GM21825 (cell line): Measurements from ENCODE around the gene YRDC.

Source experiments
- ATAC-seq: cut with Tn5 transposase; IDR thresholded peaks from one replicate; pipeline ENCODE4 v1.9.1; 2021; ENCODE audit warnings: mild to moderate bottlenecking, moderate library complexity; ENCODE audit not compliant: unreplicated experiment

The YRDC gene

DNA sequence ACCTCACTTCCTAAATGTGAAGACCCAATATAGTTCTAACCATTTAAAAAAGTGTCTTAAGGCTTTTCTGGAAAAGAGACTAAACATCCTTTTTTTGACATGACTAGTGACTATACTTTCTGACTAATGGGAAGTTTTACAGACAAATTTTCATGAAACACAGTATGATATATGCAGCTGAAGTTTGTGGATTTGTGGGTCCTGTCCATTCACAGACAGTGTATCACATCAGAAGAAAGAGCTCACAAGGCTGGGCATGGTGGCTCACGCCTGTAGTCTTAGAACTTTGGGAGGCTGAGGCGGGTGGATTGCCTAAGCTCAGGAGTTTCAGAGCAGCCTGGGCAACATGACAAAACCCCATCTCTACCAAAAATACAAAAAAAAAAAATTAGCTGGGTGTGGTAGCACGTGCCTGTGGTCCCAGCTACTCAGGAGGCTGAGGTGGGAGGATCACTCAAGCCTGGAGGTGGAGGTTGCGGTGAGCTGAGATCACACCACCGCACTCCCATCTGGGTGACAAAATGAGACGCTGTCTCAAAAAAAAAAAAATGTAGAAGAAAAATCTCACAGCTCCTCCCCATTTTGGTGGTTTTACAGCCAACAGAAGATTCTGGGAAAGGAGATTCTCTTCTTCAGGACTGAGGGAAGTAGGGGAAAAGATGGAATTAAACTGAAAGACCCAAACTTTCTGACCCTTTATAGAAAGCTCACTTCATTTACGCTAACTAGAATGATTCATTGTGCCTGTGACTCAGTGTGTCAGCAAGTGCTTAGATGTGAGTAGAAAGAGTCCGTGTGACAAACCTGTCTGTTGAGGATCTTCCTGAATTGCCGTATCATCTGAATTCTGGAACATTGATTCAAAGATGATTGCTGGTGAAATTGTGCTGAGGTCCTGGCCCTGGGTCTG, 15.2 kb upstream of the YRDC start:
- ATAC-seq: no peak

DNA sequence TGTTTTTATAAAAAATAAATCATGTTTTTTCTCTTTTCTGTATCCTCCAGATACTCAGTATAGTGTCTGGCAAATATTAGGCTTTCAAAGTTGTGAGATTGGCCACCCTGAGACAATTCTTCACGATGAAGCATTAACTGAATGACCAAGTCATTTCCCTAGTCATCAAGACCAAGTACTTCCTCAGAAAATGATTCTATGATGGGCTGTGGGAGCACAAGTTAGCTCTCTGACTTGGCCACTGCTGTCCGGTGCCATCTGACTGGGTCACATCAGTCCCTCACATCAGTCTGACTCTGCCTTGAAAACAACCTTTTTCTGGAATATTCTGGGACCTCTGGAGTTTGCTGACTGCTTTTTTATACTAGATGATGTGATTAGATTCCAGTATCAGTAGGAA, 13.5 kb upstream of the YRDC start:
- ATAC-seq: no peak

DNA sequence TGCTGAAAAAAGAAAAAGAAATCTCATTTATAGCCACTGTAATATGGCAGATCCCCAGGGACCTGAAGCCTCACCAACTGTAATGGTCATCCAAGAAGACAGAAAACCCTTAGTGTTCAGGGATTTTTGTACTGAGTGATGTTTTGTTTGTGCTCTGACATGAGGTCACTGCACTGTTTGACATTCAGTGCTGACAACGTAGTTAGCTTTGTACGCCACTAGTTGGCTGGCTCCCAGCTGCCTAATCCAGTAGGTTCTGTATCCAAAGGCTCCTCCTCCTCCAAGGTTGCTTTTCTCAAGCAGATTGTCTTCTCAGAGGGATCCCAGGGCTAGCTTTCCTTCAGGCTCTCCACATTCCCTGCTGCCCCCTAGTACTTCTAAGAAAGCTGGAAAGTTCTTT, 9.5 kb upstream of the YRDC start:
- no peak for ATAC-seq

DNA sequence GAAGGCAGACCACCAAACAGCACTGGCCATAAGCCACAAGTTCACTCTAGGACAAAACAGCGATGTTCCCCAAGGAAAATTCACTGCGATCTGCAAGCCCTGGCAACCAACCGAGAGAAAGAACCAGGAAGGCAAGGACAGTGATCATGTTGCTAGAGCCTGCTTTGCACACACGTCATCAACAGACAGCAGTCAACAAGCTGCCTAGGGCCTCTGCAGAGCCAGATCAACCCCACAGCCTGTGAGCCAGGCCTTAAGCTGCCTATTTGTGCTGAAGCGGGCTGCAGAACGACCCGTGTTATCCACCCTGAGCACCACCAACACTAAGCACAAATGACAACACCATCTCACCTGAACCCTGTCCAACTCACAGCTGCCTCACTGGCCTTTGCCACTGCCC, 6.2 kb upstream of the YRDC start:
- no peak for ATAC-seq

DNA sequence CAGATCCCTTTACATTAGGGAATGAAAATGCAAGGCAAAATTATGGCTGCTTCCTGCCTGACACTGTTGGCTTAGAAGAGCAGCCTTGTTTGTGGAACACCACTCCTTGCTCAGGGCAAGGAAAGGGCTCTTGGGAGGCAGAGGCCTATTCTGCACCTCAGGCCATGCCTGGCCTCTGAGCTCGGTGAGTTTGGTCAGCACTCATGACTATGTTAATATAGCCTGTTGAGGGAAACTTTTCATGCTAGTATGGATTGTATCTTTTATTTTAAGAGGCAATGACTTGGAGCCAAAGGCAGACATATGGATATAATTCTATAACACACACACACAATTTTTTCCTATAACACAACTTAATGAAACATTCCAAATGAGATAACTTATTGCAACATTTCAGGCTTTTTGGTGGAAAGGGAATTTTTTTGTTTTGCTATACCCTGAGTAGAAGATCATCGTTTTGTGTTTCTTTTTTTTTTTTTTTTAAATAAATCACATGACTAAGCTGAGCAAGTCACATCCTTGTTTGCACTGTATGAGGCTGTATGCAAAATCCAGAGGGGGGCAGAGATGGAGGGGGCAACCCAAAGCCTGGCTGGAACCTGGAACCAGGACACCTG, 5.6 kb upstream of the YRDC start:
- no peak for ATAC-seq

DNA sequence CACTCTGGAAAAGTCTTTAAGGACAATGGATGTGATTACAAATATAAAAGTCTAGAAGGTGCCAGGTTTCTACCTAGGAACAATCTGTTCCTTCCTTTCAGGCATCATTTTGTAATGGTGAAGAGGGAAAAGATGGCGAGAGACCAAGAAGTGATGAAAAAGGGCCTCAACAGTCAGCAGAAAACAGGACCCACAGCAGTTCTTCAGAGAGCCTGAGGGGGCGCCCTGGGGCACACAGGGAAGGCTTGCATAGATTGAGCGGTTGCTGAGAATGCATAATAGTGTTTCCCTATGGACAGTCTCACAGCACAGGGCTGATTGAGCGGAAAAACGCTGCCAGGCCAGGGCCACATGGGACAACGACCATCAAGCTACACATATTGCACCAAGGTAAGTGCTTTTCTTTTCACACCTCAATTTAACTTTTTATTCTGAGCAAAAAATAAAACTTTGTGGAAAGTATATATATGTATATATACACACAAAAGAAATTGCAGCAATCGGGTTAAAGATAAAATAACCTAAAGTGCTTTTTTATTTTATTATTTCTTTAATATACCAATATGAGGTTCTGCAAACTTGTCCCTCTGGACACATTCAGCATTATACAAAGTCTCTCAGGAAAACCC, 3.1 kb upstream of the YRDC start:
- ATAC-seq: no peak

DNA sequence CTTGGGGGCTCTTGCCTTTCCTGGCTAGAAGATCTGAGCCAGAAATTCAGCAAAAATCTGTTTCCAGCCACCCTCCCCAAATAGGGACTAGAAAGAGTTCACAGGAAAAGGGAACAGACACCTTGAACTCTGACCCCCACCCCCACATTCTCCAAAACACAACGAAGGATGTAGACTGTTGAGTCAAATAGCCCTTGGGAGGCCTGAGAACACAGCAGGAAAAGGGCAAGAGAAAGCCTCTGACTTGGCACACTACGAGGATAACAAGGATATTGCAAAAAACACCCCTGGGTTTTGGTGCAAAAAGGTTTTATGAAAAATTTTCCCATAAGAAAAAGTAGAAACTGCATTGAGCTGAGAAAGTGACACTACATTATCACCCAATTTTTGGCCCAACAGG, 1.9 kb upstream of the YRDC start:
- ATAC-seq: no peak

DNA sequence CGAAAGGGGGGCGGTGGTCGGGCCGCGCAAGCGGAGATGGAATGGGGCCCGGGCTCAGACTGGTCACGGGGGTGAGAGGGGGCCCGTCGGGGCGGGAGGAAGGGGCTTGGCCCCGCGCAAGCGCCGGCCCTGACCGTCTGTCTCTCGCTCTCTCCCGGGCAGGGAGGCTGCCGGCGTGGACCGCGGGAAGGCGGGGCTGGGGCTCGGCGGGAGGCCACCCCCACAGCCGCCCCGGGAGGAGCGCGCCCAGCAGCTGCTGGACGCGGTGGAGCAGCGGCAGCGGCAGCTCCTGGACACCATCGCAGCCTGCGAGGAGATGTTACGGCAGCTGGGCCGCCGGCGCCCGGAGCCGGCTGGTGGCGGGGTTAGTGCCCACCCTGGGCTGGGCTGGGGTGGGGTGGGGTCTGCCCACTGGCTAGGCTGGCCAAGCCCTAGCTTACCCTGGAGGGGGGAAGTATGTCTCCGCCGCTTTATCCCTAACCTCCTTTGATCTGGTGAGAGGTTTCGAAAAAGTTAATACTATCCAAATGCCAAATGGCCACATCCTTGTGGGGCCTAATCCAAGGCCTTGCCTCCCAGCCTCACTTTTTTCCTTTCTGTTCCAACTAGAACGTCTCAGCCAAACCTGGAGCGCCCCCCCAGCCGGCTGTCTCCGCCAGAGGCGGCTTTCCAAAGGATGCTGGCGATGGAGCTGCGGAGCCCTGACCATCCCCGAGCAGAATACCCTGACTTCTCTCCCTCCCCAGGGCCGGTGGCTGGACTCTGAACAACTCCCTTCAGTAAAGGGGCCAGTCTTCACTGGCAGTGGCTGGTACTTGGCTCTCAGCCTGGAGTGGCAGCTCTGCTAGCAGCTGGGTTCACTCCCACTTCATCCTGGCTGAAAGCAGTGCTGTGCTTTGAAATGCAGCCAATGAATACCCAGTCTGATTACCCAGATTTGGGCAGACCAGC, 636 bp upstream of the YRDC start:
- ATAC-seq: peak; percentile 35

DNA sequence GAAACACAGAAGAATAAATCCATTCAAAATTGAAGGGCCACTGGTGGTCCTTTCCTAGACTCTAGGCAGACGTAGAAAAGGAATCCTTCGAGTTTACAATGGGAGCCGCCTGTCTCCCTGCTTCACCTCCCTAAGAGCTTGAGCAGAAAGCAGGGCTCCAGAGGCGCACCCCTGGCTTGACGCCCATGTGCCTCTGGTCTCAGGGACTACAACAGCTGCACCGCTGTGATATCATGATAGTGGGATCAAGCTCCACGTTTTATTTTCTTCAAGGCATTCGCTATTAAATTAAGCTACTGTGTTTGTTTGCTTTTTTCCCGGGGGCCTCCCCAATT, 821 bp downstream of the YRDC start:
- no peak for ATAC-seq

DNA sequence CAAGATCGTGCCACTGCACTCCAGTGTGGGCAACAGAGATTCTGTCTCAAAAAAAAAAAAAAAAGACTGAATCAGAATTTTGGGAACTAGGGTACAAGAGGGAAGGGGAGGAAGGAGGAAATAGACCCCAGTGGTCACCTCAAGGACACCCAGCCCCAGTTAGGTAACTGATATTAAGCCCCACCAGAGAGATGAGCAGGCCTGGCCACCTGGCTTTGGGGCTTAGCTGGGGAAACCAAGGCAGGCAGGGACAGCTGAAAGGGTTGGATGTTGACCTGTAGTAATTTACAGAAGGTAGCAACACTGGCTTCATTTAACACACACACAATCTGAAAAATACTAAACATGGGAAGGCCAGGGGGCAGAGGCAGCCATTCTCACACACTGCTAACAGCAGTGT, 5.6 kb downstream of the YRDC start:
- no peak for ATAC-seq

DNA sequence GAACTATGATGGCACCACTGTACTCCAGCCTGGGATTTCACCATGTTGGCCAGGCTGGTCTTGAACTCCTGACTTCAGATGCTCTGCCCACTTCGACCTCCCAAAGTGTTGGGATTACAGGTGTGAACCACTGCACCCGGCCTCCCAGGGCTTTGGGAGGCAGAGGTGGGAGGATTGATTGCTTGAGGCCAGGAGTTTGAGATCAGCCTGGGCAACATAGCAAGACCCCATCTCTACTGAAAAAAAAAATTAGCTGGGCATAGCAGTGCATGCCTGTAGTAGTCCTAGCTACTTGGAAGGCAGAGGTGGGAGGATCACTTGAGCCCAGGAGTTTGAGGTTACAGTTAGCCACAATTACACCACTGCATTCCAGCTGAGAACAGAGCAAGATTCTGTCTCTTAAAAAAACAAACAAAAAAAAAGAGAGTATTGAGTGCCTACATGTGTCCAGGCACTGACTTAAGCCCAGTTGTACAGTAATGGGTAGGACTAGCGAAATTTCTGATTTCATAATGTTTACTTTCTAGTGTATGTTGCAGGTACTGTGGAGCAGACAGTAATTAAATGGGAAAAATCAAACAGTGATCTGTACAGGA, 10.2 kb downstream of the YRDC start:
- ATAC-seq: no peak

DNA sequence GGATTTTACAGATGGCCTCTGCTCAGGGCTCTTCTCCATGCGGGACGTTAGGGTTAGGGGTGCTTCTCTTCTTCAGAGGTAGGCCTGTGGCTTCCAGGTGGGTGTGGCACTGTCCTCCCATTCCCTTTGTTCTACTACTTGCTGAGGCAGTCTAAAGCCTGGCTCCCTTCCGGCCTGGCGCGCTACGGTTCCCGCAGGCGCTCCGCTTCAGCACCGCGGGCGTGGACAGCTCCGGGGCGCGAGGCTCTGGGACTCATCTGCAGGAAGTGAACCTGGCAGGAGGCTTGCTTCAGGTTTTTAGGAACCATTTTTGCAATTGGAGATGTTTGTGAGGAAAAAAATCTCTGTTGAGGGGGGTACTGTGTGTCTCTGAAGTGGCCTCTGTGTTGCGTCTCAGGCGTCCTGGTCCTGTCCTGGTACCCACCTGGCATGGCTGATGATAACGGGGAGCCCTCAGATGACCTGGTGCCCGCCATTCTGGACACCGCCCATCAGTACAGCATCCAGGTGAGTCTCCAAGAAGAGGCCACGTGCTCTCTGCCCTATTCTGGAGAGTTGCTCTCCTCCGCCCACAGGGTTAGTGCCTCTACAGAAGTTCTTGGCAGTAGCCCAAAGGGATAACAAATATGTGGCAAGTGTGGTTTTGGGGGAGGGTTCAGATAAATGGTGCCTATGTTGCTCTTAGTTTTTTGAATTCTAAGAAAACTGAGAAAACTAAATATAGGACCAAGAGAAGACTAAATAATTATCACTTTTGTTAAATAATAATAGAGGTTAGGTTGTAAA, 12.5 kb downstream of the YRDC start:
- no peak for ATAC-seq

DNA sequence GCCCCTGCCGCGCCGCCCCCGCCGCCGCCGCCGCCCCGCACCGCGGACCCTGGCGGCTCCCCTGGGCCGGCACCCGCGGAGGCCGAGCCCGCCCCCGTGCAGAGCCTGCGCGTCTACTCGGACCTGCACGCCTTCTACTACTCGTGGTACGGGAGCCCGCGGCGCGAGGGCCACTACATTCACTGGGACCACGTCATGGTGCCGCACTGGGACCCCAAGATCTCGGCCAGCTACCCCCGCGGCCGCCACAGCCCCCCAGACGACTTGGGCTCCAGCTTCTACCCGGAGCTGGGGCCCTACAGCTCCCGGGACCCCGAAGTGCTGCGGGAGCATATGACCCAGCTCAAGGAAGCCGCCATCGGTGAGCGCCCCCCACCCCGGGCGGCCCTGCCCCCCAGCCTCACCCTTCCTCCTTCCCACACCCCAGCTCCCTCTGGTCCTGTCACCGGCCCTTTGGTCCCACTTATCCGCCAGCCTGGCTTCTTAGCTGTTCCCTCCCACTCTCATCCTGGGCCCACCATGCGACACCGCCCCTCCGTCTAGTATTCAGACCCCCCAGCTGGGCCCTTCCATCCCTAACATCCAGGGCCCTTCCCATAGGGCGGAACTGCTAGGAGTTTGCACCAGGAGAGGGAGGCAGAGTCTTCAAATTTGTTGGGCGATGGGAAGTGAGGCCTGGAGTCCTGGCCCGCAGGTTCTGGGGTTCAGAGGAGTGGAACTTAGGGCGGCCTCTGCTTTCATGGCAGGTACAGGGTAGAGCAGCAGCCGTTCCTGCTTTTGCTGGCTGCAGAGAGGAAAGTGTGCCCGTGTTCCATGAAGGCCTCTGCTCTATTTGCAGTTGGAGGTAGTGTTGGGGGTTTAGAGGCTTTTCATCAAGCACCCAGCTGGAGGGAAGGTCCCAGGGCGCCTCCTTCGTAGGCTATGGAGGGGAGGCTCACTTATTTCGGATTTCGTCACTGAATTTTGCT, 13.4 kb downstream of the YRDC start:
- ATAC-seq: peak; percentile 26

DNA sequence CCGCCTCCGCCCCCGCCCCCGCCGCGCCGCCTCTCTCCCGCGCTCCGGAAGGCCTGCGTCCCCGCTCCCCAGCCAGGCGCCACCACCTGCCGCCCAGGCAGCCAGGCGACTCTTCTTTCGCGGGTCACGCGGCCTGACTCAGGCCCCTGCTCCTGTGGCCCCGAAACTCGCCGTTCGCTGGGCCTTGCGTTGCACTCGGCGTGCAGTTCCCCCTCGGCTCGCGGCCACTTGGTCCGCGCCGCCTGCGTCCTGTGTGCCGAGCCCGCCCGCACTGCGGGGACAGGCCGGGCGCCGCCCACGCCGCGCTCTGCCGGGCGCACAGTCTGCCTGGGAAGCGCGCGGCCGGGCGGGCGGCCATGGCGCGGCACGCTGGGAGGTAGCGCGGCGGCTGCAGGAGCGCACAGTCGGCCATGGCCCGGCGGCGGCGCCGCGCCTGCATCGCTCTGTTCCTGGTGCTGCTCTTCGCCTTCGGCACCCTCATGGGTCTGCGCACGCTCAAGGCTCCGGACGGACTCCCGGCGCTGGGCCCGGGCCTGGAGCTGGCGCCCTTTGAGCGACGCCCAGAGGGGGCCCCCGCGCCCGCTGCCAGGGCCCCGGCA, 14.1 kb downstream of the YRDC start, which contains the start of gene MANEAL:
Gene MANEAL, plus strand, starts transcription at position 75 of the 599 bp plus-strand sequence. Its CDS starts 336 bp downstream, at position 411.
- peak; percentile 61 for ATAC-seq

DNA sequence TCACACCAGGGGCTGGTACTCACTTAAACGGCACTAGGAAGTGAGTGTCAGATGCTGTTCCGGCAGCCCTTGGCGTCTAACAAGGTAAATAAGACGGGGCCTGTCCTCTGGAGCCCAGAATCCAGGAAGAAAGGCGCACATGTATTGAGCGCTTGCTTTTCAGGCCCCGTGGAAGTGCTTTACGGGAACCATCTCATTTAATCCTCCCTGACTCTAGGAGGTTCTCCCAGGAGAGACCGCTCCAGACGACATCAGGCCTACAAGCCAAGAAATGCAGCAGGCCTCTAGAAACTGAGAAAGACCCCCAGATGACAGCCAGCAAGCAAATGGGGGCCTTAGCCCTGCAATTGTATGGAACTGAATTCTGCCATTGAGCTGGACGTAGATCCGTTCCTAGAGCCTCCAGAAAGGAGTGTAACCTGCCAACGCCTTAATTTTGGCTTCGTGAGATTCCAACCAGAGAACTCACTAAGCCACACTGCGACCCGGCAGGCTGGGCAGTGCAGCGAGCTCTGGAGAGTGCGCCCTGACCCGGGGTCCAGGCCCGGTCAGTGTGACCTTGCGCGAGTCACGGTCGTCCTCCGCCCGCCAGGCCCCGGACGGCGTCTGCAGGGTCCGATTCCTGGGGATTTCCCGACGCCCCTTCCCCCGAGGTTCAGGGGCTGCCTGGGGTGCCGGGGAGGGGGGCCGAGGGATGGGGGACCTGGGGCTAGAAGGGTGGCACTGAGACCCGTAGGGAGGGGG, 14.9 kb downstream of the YRDC start:
- no peak for ATAC-seq

DNA sequence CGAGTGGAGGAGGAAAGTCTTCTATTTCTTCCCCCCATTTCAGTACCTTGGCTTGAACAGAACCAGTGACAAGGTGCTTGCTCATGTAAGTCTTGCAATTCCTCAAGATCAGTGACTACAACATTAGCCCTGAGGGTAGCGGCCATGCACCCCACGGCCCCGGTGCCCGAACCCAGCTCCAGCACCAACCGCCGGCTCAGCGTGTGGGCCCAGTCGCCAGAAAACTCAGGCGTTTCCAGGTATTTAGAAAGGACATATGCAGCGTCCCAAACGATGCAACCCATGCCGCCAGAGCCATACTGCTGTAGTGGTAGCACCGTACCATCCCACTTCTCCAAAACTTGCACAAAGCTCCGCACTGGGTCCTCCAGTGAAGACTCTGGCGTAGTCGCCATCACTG, 25.5 kb downstream of the YRDC start:
- ATAC-seq: no peak

DNA sequence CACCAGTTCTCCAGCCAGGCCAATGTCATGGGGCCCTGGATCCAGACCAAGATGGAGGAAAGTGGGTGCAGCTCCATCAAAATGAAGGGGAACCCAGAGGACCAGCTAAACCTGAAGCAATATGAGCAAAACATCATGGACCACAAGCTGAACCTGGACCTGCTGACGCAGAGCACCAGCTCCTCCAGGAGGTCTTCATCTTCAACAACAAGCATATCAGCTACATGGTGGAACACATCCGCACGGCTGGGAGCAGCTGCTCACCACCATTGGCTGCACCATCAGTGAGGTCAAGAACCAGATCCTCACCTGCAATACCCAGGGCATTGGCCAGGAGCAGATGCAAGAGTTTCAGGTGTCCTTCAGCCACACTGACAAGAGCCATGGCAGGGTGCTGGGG, 29.4 kb downstream of the YRDC start:
- no peak for ATAC-seq
